LNCaP clone FGC (cell line): Measurements from ENCODE around the gene PIN1.

Experiments used
- DNase-seq: peaks from one replicate; pipeline ENCODE4 v3.0.0-alpha.2; 2011; ENCODE audit warnings: low read depth
- H3K4me3 ChIP-seq: 2 replicates; pipeline ENCODE4 v1.5.1; 2011; ENCODE audit warnings: mild to moderate bottlenecking, low read depth, low read length, control low read depth
- CTCF ChIP-seq: IDR thresholded peaks from 2 replicates; pipeline ENCODE4 v1.5.1; 2012; ENCODE audit warnings: mild to moderate bottlenecking; ENCODE audit not compliant: control insufficient read depth, insufficient read depth; ENCODE audit errors: extremely low read depth

PIN1 gene

DNA sequence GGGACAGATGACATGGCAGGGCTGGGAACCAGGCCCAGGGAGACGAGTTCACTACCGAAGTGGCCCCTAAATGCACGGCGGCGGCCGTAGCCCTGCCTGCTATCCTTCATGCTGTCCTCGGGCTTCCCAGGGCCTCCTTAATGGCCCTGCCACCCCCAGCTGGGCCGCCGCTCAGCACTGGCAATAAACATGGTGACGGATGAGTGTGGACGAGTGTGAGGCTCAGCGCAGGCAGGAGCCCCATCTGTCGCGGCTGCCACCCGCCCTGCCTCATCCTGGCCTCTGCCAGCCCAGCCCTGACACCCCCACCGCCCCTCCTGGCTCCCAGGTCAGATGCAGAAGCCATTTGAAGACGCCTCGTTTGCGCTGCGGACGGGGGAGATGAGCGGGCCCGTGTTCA lies 13.6 kb downstream of the PIN1 start:
- no peak for TF ChIP-seq CTCF
- no peak for DNase-seq
- no peak overlapping the region for H3K4me3 ChIP-seq

GRCh38 chr19:9849791-9850190 lies 14.7 kb downstream of the PIN1 start:
- no peak for DNase-seq
- TF ChIP-seq CTCF = no peak
- H3K4me3 ChIP-seq = no peak overlapping the region

DNA sequence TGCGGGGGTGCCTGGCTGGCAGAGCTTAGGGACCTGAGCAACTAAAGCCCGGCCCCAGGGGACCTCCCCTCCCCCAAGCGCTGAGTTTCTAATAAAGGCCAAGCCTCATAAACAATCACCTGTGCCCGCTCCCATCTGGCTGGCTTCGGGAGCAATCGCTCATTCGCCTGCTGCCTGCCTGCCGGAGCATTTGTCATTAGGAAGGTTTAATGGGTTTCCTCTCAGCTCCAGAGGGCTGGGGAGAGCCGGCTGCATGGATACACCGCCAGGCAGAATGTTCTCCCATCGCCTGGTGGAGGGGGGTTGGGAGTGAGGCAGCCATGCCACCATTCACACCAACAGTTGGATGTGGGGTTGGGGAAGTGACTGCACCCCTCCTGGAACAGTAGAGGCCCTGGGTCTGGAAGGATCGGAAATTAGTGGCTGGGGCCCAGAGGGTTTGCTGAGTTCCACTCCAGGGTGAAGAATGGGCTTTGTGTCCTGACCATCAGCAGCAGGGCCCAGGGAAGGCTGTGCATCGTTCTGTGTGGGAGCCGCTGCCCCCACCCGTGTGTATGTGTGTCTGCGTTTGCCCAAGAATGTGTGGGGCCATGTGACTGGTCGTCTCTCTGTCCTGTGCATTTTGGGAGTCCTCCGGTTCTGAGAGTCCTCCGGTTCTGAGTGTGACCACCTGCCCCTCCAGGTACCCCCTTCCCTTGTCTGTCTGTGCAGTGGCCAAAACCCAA lies 15.3 kb downstream of the PIN1 start:
- H3K4me3 ChIP-seq = no peak overlapping the region
- DNase-seq = no peak
- no peak for TF ChIP-seq CTCF

DNA sequence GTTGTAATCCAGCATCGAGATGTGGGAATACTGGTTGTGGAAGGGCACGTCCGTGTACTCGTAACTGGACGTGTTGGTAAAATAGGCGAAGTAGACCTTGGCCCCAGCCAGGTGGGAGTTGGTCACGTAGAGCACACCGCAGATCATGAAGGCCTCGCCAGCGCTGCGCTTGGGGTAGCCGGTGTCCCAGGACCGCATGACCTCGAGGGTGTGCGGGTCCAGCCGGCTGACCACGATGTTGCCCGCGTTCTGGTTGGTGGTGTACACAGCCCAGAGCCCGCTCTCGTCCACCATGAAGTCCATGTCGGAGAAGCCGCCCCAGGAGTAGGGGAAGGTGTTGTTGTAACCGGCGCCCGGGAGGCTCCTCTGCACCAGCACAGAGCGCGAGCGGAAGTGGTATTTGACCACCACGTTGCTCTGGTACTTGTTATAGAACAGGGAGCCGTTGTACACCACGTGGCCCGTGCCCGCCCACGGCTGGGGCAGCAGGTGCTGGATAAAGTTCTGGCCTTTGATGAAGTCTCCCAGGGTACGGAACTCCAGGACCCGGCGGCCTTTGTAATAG lies 19.2 kb downstream of the PIN1 start:
- TF ChIP-seq CTCF = no peak
- DNase-seq = no peak
- no peak overlapping the region for H3K4me3 ChIP-seq

DNA sequence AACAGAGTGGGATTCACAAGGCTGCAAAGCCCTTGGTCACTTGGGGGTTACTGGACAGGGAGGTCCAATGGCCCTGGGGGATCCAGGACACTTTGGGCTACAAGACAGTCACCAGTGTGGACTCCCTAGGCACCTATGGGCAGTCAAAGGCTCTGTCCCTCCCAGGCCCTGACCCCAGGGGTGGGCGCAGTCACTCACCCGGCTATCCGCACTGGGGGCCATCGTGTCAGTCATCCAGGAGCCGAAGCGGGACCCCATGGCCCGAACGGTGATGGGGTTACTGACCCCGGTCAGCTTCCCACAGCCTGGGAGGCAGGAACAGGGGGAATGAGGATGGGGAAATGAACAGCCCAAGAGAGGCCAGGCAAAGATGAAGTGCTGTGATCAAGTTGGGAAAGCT lies 21.5 kb downstream of the PIN1 start:
- no peak overlapping the region for H3K4me3 ChIP-seq
- TF ChIP-seq CTCF = no peak

GRCh38 chr19:9857076-9857721 lies 22.1 kb downstream of the PIN1 start:
- TF ChIP-seq CTCF = no peak
- DNase-seq = no peak
- no peak overlapping the region for H3K4me3 ChIP-seq

More for the DNA sequence above, 21.5 kb downstream of the PIN1 start:
- no peak for DNase-seq
